Transverse colon (tissue), 4 donors: Measurements from ENCODE around the gene AP1AR.

Experiments
- CTCF ChIP-seq, 5 experiments: fragments of 200-600 bp in 3 of 5; fragments of 450-650 bp in 2 of 5; sonication (generic) in 3 of 5; IDR thresholded peaks; 1 replicate in 2 of 5; 2 replicates in 3 of 5; pipeline ENCODE4 v1.5.1; 2016 to 2017; ENCODE audit warnings: antibody characterized with exemption in 5 of 5, inconsistent platforms in 3 of 5, mild to moderate bottlenecking in 2 of 5, moderate library complexity in 1 of 5
- EP300 ChIP-seq: sonication (generic); formaldehyde crosslinking; IDR thresholded peaks from one replicate; pipeline ENCODE4 v1.6.1; 2017; ENCODE audit warnings: antibody characterized with exemption, low read depth
- POLR2A ChIP-seq: fragments of 450-650 bp; IDR thresholded peaks from one replicate; pipeline ENCODE4 v1.6.1; 2016; ENCODE audit warnings: antibody characterized with exemption, mild to moderate bottlenecking, moderate library complexity
- POLR2AphosphoS5 ChIP-seq, 3 donors: sonication (generic); formaldehyde crosslinking; IDR thresholded peaks; one replicate each; pipeline ENCODE4 v1.6.1; 2016; ENCODE audit warnings: antibody characterized with exemption in 3 of 3

- no peak for TF ChIP-seq CTCF (IDR thresholded peaks at IDR 0.05)
- TF ChIP-seq POLR2A, result no peak
- no peak for TF ChIP-seq POLR2AphosphoS5 (IDR thresholded peaks at IDR 0.05)
- no peak for TF ChIP-seq EP300
Measured at GRCh38 chr4:112279025-112279881, 47.7 kb downstream of the AP1AR start.
